Measurements from ENCODE around the gene SLC51B. TPM values are rescaled to one million over a fixed set of nuclear protein-coding genes. Genes with fewer than 3 reads are reported as not detected.

Gene SLC51B
- total and polyA plus RNA-seq, 5 experiments from 2014 or later = not detected

- ATAC-seq (peak; percentile 92 to 94), DNase-seq (peak; percentile 82 to 97 (median 88))
- Mint-ChIP-seq H3K4me1 (peaks cover 12 to 34% (median 32%) of the 10 kb centered on the region in 4 donors), H3K4me3 (peak within 1 kb of the TSS; percentile 84 to 99 (median 93)), H3K9me3 (no peaks in the 10 kb centered on the region), H3K27me3 (peaks cover 0 to 4% (median 2%) of the 10 kb centered on the region in 5 donors), H3K27ac (peak within 1 kb of the TSS; percentile 73 to 88 (median 81)), H3K36me3 (peaks cover 6 to 22% (median 11%) of the 10 kb centered on the region in 3 donors)
- POLR2A ChIA-PET = interaction anchor here (0.6 to 1.4 kb wide), 2 partner anchors 11 to 1322 kb away, joined by 3 to 5 read pairs; no protein-coding TSS in a partner anchor
These were observed 16.1 kb upstream of the SLC51B start, which contains the start of gene MTFMT for GRCh38 chr15:65028921-65029735. TSS of gene MTFMT (minus strand) at chr15:65029639. CDS start at chr15:65029613, 26 bp downstream.

GRCh38 chr15:65029736-65030208 lies 15.4 kb upstream of the SLC51B start:
- H3K4me1 Mint-ChIP-seq = peaks cover 10 to 34% (median 31%) of the 10 kb centered on the region in 4 donors
- ATAC-seq = no peak
- H3K4me3 Mint-ChIP-seq = peak overlapping the region; percentile 43 to 99 (median 77)
- peaks cover 0 to 4% (median 2%) of the 10 kb centered on the region in 5 donors for H3K27me3 Mint-ChIP-seq
- peaks cover 2 to 17% (median 7%) of the 10 kb centered on the region in 3 donors for H3K36me3 Mint-ChIP-seq
- DNase-seq = no peak
- peak overlapping the region in 5 of 10 donors; percentile 51 to 77 (median 71) for H3K27ac Mint-ChIP-seq
- POLR2A ChIA-PET = interaction anchor here (0.6 kb wide), 1 partner anchor 1291 kb away, joined by 3 read pairs; no protein-coding TSS in a partner anchor
- H3K9me3 Mint-ChIP-seq = no peaks in the 10 kb centered on the region

GRCh38 chr15:65032801-65033537 lies 12.2 kb upstream of the SLC51B start:
- H3K9me3 Mint-ChIP-seq = no peaks in the 10 kb centered on the region
- peaks cover 0 to 4% (median 2%) of the 10 kb centered on the region in 5 donors for H3K27me3 Mint-ChIP-seq
- H3K4me1 Mint-ChIP-seq = peaks cover 4 to 20% (median 20%) of the 10 kb centered on the region in 4 donors
- peak; percentile 18 to 31 for ATAC-seq
- no peak overlapping the region for H3K27ac Mint-ChIP-seq
- POLR2A ChIA-PET = interaction anchor here (1.7 kb wide), 1 partner anchor 272 kb away, joined by 4 read pairs; the partner anchor contains the start of gene RNU5B-1
- peak overlapping the region in 2 of 10 donors; percentile 19 to 37 for H3K4me3 Mint-ChIP-seq
- no peaks in the 10 kb centered on the region for H3K36me3 Mint-ChIP-seq
- DNase-seq = peak in 5 of 10 donors; percentile 15 to 32 (median 22)

GRCh38 chr15:65033659-65034269 lies 11.4 kb upstream of the SLC51B start:
- peak in 5 of 10 donors; percentile 9 to 47 (median 24) for DNase-seq
- Mint-ChIP-seq H3K4me1 (peaks cover 0 to 14% (median 12%) of the 10 kb centered on the region in 4 donors), H3K27me3 (peaks cover 0 to 4% (median 2%) of the 10 kb centered on the region in 5 donors), H3K4me3 (no peak overlapping the region), H3K36me3 (no peaks in the 10 kb centered on the region), H3K9me3 (no peaks in the 10 kb centered on the region), H3K27ac (no peak overlapping the region)
- POLR2A ChIA-PET = interaction anchor here (0.6 to 1.7 kb wide), 2 partner anchors 264 to 271 kb away, joined by 3 to 4 read pairs; partner anchors contain the start of gene RNU5B-1
- ATAC-seq = peak; percentile 23 to 43

- POLR2A ChIA-PET = interaction anchor here (1.7 kb wide), 1 partner anchor 270 kb away, joined by 4 read pairs; the partner anchor contains the start of gene RNU5B-1
- ATAC-seq = no peak
These were observed 10.5 kb upstream of the SLC51B start for GRCh38 chr15:65034719-65035118.

GRCh38 chr15:65037309-65037708 lies 7.9 kb upstream of the SLC51B start:
- H3K36me3 Mint-ChIP-seq = no peaks in the 10 kb centered on the region
- POLR2A ChIA-PET = no interaction called here
- DNase-seq (no peak), ATAC-seq (no peak)
- H3K4me3 Mint-ChIP-seq = no peak overlapping the region
- H3K4me1 Mint-ChIP-seq = peaks cover 0 to 12% (median 8%) of the 10 kb centered on the region in 4 donors
- H3K9me3 Mint-ChIP-seq = no peaks in the 10 kb centered on the region
- no peak overlapping the region for H3K27ac Mint-ChIP-seq
- H3K27me3 Mint-ChIP-seq = peaks cover 0 to 4% (median 3%) of the 10 kb centered on the region in 5 donors

More at GRCh38 chr15:65034719-65035118, 10.5 kb upstream of the SLC51B start:
- H3K36me3 Mint-ChIP-seq = no peaks in the 10 kb centered on the region
- H3K4me1 Mint-ChIP-seq = peaks cover 0 to 14% (median 11%) of the 10 kb centered on the region in 4 donors
- H3K9me3 Mint-ChIP-seq = no peaks in the 10 kb centered on the region
- no peak for DNase-seq
- no peak overlapping the region for H3K4me3 Mint-ChIP-seq
- peaks cover 0 to 4% (median 2%) of the 10 kb centered on the region in 5 donors for H3K27me3 Mint-ChIP-seq
- H3K27ac Mint-ChIP-seq = no peak overlapping the region

GRCh38 chr15:65038428-65038827 lies 6.8 kb upstream of the SLC51B start:
- H3K36me3 Mint-ChIP-seq = no peaks in the 10 kb centered on the region
- H3K9me3 Mint-ChIP-seq = no peaks in the 10 kb centered on the region
- no peak for ATAC-seq
- POLR2A ChIA-PET = no interaction called here
- no peak for DNase-seq
- no peak overlapping the region for H3K27ac Mint-ChIP-seq
- peaks cover 0 to 8% (median 0%) of the 10 kb centered on the region in 5 donors for H3K27me3 Mint-ChIP-seq
- H3K4me1 Mint-ChIP-seq = peaks cover 0 to 6% (median 4%) of the 10 kb centered on the region in 4 donors
- H3K4me3 Mint-ChIP-seq = no peak overlapping the region

- no peaks in the 10 kb centered on the region for H3K36me3 Mint-ChIP-seq
- ATAC-seq = no peak
- DNase-seq = no peak
- H3K4me3 Mint-ChIP-seq = no peak overlapping the region
- peaks cover 0 to 8% (median 0%) of the 10 kb centered on the region in 5 donors for H3K27me3 Mint-ChIP-seq
- peaks cover 0 to 2% (median 0%) of the 10 kb centered on the region in 4 donors for H3K4me1 Mint-ChIP-seq
- POLR2A ChIA-PET = no interaction called here
- H3K9me3 Mint-ChIP-seq = no peaks in the 10 kb centered on the region
- H3K27ac Mint-ChIP-seq = no peak overlapping the region
These were observed 6.4 kb upstream of the SLC51B start for GRCh38 chr15:65038836-65039235.

GRCh38 chr15:65040461-65040860 lies 4.7 kb upstream of the SLC51B start:
- H3K36me3 Mint-ChIP-seq = no peaks in the 10 kb centered on the region
- no peaks in the 10 kb centered on the region for H3K4me1 Mint-ChIP-seq
- H3K9me3 Mint-ChIP-seq = no peaks in the 10 kb centered on the region
- no peak for ATAC-seq
- POLR2A ChIA-PET = no interaction called here
- no peak overlapping the region for H3K4me3 Mint-ChIP-seq
- H3K27me3 Mint-ChIP-seq = peaks cover 0 to 8% (median 5%) of the 10 kb centered on the region in 5 donors
- H3K27ac Mint-ChIP-seq = peak overlapping the region in 1 of 10 donors; percentile 56
- DNase-seq = no peak

- POLR2A ChIA-PET = interaction anchor here (0.5 kb wide), 1 partner anchor 9 kb away, joined by 11 read pairs; no protein-coding TSS in a partner anchor
- Mint-ChIP-seq H3K27me3 (peaks cover 0 to 8% (median 5%) of the 10 kb centered on the region in 5 donors), H3K9me3 (no peaks in the 10 kb centered on the region), H3K4me3 (no peak overlapping the region), H3K27ac (no peak overlapping the region), H3K36me3 (no peaks in the 10 kb centered on the region), H3K4me1 (no peaks in the 10 kb centered on the region)
- no peak for DNase-seq
- no peak for ATAC-seq
These were observed 3.4 kb upstream of the SLC51B start for GRCh38 chr15:65041787-65042186.

- no peak for ATAC-seq
- Mint-ChIP-seq H3K36me3 (no peaks in the 10 kb centered on the region), H3K4me3 (no peak overlapping the region), H3K4me1 (no peaks in the 10 kb centered on the region), H3K9me3 (no peaks in the 10 kb centered on the region), H3K27me3 (peaks cover 0 to 8% (median 5%) of the 10 kb centered on the region in 5 donors), H3K27ac (no peak overlapping the region)
- POLR2A ChIA-PET = interaction anchor here (0.5 kb wide), 1 partner anchor 803 kb away, joined by 3 read pairs; no protein-coding TSS in a partner anchor
- DNase-seq = no peak
These were observed 2.3 kb upstream of the SLC51B start for GRCh38 chr15:65042776-65043327.

Data from naive thymus-derived CD8-positive, alpha-beta T cell (primary cell).